NCI-H82 (cell line): ENCODE results near the gene PCYOX1L.
"Not testable (repeated sequence)": the region's sequence is repeated elsewhere in the genome, so short reads cannot be mapped to it uniquely, and the experiment has no call there.

Source experiments
- DNase-seq: peaks from one replicate; lab custom pipeline; 2025; lab: John Stamatoyannopoulos, UW

Gene PCYOX1L

DNA sequence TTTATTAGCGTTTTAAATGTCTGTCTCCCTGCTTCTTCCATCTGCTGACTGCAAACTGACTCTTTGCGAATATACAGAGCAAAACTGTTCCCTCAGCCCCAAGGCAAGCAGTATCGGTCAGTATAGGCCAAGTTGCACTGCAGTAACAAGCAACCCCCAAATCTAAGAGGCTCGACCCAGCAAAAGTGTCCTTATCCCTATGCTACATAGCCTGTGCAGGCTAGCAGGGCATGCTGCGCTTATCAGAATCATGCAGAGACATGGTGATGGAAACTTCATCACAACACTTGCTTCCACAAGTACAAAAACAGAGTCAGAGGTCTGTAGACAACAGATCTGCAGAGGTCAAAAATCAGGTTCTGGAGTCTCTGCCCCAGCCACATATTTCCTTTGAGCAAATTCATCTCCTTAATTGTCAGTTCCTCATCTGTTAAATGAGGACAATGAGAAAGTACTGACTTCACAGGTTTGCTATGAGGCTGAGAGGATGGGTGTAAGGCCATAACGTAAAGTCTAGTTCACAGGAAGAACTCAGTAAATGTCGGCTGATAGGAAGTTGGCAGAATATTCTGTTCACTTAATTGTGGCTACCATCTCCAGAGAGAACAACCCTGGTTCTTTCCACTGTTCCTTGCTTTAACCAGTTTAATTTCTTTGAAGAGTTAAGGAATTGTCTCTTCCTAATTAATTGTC is 30.8 kb downstream of the PCYOX1L start:
- no peak for DNase-seq

- peak; percentile 97 for DNase-seq
Observed at GRCh38 chr5:149389552-149390495, 32.0 kb downstream of the PCYOX1L start.

GRCh38 chr5:149391076-149391475 is 33.2 kb downstream of the PCYOX1L start:
- DNase-seq: peak; percentile 73

DNA sequence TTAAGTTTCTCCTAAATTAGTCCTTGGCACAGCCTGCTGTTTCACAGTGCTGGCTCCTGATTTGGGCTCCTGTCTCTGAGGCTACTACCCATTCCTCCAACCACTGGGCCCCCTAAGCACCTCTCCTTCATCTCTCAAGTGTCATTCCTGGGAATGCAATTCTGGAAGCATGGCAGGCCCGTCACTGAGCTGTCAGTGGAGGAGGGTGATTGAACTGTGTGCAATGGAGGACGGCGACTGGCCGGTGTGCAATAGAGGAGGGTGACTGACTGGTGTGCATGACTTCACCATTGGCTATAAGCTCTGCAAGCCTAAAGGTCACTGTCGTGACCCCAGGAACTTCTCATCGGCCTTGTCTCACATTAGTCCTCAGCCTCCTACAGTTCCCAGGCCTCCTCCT is 33.7 kb downstream of the PCYOX1L start:
- peak; percentile 46 for DNase-seq

DNA sequence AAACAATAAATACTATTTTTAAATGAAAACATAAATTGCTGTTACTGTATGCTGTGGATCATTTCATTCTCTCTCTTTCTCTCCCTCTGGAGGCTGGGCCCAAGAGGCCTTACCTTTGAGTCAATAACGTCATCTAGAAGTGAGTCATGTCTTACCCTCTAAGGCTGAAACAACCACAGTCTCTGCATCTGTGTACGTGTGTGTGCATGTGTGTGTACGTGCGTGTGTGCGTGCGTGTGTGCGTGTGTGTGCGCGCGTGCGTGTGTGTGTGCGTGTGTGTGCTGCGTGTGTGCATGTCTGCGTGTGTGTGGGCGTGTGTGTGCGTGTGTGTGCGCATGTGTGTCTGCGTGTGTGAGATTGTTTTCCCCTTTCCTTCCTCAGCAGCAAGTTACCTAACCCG is 34.9 kb downstream of the PCYOX1L start:
- DNase-seq: no peak

DNA sequence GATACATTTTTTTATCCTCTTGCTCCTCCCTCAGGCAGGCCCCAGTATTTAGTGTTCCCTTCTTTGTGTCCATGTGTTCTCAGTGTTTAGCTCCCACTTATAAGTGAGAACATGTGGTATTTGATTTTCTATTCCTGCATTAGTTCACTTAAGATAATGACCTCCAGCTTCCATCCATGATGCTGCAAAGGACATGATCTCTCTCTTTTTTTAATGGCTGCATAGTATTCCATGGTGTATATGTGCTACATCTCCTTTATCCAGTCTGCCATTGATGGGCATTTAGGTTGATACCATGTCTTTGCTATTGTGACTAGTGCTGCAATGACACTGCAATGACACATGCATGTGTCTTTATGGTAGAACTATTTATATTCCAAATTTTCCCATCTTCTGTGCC is 37.1 kb downstream of the PCYOX1L start:
- not testable (repeated sequence) for DNase-seq

DNA sequence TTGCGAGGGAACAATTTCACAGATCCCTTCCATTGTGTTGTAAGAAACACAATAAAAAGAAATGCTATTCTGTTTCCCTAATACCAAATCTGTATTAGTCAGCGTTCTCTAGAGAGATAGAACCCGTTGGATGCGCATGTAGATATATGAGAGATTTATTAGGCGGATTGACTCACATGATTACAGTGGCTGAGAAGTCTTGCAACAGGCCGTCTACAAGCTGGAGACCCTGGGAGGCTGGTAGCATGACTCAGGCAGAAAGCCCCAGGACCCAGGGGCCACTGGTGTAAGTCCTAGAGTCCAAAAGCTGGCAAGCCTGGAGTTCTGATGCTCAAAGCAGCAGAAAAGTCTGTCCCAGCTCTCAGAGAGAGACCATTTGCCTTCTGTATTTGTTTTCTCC is 39.7 kb downstream of the PCYOX1L start:
- no peak for DNase-seq

DNA sequence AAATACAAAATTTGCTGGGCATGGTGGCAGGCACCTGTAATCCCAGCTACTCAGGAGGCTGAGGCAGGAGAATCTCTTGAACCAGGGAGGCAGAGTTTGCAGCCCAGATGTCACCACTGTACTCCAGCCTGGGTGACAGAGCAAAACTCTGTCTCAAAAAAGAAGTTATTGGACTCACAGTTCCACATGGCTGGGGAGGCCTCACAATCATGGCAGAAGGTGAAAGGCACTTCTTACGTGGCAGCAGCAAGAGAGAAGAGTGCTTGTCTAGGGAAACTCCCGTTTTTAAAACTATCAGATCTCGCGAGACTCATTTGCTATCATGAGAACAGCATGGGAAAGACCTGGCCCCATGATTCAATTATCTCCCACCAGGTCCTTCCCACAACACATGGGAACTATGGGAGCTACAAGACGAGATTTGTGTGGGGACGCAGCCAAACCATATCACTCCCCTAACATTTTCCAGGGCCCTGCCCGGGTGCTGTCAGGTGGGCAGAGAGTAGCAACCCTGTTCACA is 41.0 kb downstream of the PCYOX1L start:
- DNase-seq: not testable (repeated sequence)

DNA sequence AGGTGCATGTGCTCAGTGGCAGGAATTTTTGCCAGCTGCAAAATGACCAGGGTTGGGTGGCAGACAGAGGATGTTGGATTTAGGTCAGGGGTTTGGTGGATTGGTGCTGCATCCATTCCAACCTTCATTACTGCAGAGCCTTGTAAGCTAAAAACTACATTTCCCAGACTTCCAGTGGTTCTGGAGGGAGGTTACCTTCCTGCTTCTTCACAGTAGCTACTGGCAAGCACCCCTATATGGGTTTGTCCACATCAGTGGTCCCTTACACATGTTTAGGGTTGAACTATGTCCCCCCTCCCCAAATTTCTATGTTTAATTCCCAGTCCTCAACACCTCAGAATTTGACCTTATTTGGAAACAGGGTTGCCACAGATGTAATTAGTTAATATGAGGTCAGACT is 41.9 kb downstream of the PCYOX1L start:
- peak; percentile 87 for DNase-seq

- DNase-seq: peak; percentile 87
Observed at GRCh38 chr5:149400304-149400703, 42.5 kb downstream of the PCYOX1L start.

DNA sequence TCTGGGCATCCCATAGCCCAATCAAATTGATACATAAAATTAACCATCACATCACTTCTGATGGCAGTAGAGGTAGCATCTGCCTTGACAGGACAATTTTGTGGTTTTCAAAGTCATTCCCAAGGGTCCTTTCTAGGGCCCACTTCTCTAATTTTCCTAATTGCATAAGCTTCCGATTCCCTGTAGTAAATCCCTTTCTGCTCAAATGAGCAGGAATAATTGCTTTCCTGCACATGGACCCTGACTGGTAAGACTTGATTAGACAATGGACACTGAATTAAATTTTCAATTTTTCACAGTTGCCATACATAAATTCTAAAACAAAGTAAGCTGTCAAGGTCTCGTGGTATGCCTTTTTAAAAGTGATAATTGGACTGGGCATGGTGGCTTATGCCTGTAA is 43.2 kb downstream of the PCYOX1L start:
- peak; percentile 72 for DNase-seq

GRCh38 chr5:149402291-149402690 is 44.4 kb downstream of the PCYOX1L start:
- no peak for DNase-seq

- no peak for DNase-seq
Observed at GRCh38 chr5:149403923-149404745, 46.3 kb downstream of the PCYOX1L start.

DNA sequence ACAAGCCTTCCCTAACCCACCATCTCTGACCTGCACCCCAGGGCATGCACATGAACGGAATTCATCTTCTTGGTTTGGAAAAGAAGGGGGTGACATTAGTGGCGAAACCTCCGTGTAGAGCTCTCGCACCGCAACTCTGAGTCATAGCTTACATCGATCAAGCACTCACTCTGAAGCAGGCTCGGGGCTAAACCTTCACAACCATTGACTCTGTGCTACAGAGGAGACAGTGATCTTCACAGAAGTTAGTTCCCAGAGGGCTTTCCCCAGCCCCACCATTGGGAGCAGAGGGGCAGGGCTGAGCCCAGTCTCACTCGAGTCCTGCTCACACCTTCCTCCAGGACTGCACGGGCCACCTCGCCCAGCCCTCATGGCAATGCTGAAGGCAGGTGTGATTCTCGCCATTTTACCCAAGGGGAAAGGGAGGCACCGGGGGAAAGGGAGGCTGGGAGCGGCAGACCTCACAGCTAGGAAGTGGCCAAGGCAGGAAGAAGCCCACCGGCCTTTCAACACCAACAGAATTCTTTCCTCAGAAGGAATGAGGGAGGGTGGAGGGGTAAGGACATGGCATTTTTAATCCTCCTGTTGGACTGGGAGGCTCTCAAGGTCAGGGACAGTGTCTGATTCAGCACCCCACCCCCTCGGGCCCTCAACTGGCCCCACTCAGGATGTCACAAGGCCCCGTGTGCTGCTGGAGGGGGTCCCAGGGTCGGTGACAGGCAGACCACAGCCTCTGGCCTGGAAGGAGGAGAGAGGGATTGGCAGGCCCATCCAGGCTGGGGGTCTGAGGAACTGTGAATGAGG is 47.1 kb downstream of the PCYOX1L start:
- no peak for DNase-seq

GRCh38 chr5:149405550-149406202 is 47.8 kb downstream of the PCYOX1L start:
- no peak for DNase-seq

GRCh38 chr5:149406203-149406978 is 48.5 kb downstream of the PCYOX1L start:
- DNase-seq: no peak

DNA sequence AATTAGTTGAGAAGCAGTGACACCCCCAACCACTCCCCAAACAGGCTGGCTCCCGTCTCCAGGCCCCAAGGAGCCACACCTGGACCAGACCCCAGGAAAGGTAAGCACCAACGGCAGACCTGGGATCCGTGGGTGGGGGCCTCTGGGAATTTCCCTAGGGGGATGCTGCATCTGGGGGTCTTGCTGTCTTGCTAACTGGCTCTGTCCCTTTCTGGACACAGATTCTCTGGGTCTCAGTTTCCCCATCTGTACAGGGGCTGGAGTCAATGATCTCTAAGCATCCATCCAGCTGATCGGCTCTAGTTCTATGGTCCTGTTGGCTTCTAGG is 49.1 kb downstream of the PCYOX1L start:
- no peak for DNase-seq

DNA sequence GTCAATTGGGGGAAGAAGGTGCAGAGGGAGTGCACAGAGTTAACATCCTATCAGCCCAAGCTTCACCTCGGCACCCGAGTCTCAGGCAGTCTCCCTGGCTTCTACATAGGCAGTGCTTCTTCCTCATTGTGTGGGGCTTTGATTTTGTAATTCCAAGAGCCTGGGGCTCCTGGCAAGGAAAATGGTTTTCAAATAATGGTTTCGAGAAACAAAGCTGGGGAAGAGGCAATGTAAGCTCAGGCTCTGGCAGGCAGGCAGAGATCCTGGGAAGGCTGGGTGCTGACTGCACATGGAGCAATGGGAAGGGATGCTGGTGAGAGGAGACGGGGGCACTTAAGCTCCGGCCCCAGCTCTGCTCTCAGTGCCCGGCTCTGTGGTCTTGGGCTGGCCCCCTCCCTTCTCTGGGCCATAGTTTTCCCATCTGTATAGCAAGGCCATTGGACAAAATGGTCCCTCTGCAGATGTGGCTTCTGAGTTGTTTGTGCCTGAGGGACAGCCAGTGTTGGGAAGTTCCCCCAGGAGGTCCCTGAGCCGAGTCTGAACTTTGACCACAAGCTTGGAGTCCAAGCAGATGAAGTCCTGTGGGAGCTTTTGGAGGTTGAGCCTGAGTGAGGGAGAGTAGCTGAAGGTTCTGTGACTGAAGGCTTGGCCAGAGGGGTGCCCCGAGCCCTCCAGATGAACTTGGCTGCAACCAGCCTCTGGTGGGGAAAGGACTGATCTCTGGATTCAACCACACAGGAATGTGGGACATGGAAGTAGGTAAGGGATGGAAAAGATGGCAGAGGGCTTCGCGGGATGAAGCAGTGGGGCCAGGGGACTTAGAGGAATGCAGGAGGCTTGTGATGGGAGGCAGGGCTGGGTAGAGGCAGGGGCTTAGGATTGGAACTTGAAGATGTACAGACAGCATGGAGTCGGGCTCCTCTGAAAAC is 49.7 kb downstream of the PCYOX1L start:
- DNase-seq: no peak
